ENCODE results near the gene C1QTNF4.

The C1QTNF4 gene

DNA sequence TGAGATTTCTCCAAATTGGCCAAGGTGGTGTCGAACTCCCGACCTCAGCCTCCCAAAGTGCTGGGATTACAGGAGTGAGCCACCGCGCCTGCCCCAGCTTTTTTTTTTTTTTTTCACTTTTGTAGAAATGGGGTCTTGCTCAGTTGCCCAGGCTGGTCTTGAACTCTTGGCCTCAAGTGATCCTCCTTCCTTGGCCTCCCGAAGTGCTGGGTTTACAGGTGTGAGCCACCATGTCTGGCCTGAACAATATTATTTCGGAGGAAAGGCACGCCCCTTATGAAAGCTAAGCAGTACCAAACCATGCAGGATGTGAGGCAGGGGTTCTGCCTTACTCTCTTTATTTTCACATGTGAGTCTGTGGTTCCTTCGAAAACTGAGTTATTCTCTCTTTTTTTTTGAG lies 32.0 kb upstream of the C1QTNF4 start:
- H3K4me3 ChIP-seq = no peak overlapping the region
- TF ChIP-seq, protein P1, sequence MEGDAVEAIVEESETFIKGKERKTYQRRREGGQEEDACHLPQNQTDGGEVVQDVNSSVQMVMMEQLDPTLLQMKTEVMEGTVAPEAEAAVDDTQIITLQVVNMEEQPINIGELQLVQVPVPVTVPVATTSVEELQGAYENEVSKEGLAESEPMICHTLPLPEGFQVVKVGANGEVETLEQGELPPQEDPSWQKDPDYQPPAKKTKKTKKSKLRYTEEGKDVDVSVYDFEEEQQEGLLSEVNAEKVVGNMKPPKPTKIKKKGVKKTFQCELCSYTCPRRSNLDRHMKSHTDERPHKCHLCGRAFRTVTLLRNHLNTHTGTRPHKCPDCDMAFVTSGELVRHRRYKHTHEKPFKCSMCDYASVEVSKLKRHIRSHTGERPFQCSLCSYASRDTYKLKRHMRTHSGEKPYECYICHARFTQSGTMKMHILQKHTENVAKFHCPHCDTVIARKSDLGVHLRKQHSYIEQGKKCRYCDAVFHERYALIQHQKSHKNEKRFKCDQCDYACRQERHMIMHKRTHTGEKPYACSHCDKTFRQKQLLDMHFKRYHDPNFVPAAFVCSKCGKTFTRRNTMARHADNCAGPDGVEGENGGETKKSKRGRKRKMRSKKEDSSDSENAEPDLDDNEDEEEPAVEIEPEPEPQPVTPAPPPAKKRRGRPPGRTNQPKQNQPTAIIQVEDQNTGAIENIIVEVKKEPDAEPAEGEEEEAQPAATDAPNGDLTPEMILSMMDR (IDR thresholded peaks at IDR 0.05) = no peak
- DNase-seq (ENCODE audit: low spot score) = no peak
- no peak overlapping the region for H3K27ac ChIP-seq

DNA sequence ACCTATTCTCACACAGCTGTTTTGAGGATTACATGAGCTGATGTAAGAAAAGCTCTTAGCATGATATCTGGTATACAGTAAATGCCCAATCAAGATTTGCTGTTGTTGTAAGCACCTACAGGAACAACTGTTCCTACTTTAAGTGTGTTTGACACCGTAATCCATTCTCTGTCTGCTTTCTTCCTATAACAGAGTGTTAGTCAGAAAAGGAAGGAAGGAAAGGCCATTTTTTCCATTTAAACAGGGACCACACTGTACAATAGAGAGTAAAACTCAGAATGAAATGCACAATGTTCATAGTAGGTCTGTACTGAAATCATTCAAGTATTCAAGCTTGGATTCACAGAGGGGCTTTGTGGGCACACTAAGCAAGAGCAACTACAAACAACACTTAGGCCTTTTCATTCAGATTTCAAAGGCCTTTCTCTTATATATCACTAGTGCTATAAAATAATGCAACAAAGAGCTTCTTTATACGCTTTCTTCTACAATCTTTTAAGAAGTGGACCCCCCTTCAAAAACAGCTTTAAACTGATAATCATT lies 26.7 kb upstream of the C1QTNF4 start:
- no peak overlapping the region for H3K27ac ChIP-seq
- TF ChIP-seq, protein P1 (IDR thresholded peaks at IDR 0.05) = no peak

DNA sequence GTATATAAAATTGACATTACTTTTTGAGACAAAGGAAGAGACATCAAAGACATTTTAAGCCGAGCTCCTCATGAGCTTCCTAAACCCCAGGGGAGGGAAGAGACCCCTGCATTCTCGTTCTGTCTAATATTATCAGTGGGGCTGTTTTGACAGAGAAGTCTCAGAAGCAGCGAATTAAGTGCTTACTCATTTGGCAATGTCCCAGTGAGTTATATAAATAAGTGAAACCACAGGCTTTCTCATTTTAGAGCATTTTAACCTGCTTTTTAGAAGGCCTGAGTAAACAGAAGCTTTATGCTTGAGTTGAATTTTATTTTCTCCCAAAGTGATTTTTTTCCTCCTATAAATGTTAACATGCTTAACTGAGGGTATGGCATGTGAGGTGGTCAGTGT lies 23.2 kb upstream of the C1QTNF4 start:
- no peak overlapping the region for H3K27ac ChIP-seq
- TF ChIP-seq, protein P1 (IDR thresholded peaks at IDR 0.05) = no peak
- no peak overlapping the region for H3K4me3 ChIP-seq
- DNase-seq (ENCODE audit: low spot score) = no peak

More for the DNA sequence above, 26.7 kb upstream of the C1QTNF4 start:
- DNase-seq (ENCODE audit: low spot score) = no peak
- no peak overlapping the region for H3K4me3 ChIP-seq

DNA sequence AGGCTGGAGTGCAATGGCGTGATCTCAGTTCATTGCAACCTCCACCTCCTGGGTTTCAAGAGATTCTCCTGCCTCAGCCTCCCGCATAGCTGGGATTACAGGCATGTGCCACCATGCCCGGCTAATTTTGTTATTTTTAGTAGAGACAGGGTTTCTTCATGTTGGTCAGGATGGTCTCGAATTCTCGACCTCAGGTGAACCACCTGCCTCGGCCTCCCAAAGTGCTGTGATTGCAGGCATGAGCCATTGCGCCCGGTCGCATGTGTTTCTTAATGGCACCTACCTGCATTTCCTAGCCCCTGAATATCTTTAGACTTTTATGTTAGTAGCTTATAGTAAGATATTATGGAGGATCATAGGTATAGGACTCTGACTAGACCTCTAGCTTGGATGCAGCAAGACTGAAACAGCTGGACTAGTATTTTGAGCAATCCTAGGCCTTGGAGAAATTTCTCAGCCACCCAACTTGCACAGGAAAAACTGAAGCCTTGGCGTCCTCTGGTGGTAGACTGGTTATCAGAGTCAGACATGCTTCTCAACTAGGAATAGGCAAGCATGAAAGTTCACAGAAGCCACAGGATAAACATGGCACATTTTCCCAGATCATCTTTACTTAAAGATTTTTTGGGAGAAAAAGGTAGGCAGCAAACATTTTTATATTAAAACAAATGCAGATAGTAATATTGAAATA lies 22.7 kb upstream of the C1QTNF4 start:
- H3K27ac ChIP-seq = no peak overlapping the region
- DNase-seq (ENCODE audit: low spot score) = no peak
- TF ChIP-seq, protein P1 (IDR thresholded peaks at IDR 0.05) = peak; percentile 35
- H3K4me3 ChIP-seq = no peak overlapping the region

DNA sequence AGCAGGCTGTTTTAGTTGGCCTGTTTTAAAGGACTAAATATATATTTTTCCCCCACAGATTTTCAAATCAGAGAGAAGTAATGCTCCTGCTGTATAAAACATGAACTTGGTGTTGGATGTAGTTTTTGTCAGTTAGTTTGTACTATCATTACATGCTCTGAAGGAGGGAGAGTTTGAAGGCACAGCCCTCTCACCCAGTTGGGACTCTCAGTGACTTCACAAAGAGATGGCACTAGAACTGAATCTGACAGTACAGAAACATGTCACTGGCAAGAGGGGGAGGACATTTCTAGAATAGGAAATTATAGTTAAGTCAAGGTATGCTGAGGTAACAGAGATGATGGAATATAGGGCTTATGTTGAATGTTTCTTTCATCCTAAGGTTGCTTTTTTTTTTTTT lies 21.0 kb upstream of the C1QTNF4 start:
- TF ChIP-seq, protein P1 (IDR thresholded peaks at IDR 0.05) = no peak
- no peak overlapping the region for H3K4me3 ChIP-seq
- no peak for DNase-seq (ENCODE audit: low spot score)
- no peak overlapping the region for H3K27ac ChIP-seq

DNA sequence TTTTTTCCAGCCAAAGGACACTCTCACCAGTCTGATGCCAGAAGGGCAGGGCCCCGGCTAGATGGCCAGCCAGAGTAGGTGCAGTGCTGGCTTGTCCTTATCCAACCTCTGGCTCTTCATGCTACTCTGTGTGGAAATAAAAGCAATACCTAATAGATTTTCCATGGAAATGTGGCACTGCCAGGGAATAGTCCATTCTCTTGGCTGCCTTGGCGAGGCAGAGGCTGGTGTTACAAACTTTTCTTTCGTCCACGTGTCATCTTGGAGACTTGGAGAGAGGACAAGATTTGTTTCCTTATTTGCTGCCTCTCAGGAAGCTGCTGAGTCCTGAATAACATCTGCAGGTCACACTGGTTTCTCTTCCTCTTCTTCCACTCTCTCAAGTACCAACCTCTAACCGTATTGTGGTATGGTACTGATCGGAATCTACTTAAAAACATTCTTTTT lies 17.2 kb upstream of the C1QTNF4 start:
- TF ChIP-seq, protein P1 (IDR thresholded peaks at IDR 0.05) = no peak
- no peak for DNase-seq (ENCODE audit: low spot score)

DNA sequence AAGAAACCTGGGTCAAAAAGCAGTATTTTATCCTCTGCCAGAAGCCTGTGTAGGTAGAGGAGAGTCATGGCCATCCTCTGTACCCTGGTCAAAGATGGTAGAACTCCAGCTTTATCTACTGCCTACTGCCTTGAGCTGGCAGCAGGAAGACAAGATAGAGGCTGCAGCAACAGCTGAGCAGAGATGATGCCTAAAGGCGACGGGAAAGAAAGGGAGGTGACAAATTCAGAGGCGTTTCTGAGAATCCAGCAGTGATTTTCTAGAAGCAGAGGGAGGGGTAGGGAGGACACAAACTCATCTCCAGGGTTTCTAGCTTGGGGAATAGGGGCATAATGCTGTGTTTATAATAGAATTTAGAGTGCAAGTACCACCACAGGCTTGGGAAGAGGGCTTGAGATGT lies 15.5 kb upstream of the C1QTNF4 start:
- TF ChIP-seq, protein P1 (IDR thresholded peaks at IDR 0.05) = no peak
- H3K27ac ChIP-seq = no peak overlapping the region
- H3K4me3 ChIP-seq = no peak overlapping the region
- no peak for DNase-seq (ENCODE audit: low spot score)

More for the DNA sequence above, 17.2 kb upstream of the C1QTNF4 start:
- no peak overlapping the region for H3K27ac ChIP-seq
- no peak overlapping the region for H3K4me3 ChIP-seq
